H9 (cell line): ENCODE results near the gene LDB2. TPM values are rescaled to one million over a fixed set of nuclear protein-coding genes. Genes with fewer than 3 reads are reported as not detected.

Source experiments
- DNase-seq: peaks from one replicate; pipeline ENCODE4 v3.0.0-alpha.2; 2017
- H2AFZ ChIP-seq: one replicate; pipeline ENCODE4 v1.6.1; 2013; ENCODE audit warnings: mild to moderate bottlenecking, low read length, control low read depth, moderate library complexity
- H2AK5ac ChIP-seq: 2 replicates; pipeline ENCODE4 v1.6.1; 2013; ENCODE audit warnings: low read length, control low read depth, mixed read lengths; ENCODE audit not compliant: insufficient read length
- H2BK120ac ChIP-seq: one replicate; pipeline ENCODE4 v1.6.1; 2013; ENCODE audit warnings: low read depth, mild to moderate bottlenecking, low read length, control low read depth, inconsistent platforms; ENCODE audit not compliant: poor library complexity, severe bottlenecking
- H2BK12ac ChIP-seq: 2 replicates; pipeline ENCODE4 v1.6.1; 2013; ENCODE audit warnings: low read length, control low read depth, mixed read lengths, low read depth; ENCODE audit not compliant: insufficient read length
- H2BK15ac ChIP-seq: 2 replicates; pipeline ENCODE4 v1.6.1; 2013; ENCODE audit warnings: low read depth, low read length, control low read depth
- H2BK20ac ChIP-seq: one replicate; pipeline ENCODE4 v1.6.1; 2013; ENCODE audit warnings: low read depth, mild to moderate bottlenecking, low read length, control low read depth, inconsistent platforms; ENCODE audit not compliant: poor library complexity, severe bottlenecking
- H2BK5ac ChIP-seq: 2 replicates; pipeline ENCODE4 v1.6.1; 2013; ENCODE audit warnings: low read length, control low read depth, mixed read lengths; ENCODE audit not compliant: insufficient read length
- H3K14ac ChIP-seq: 2 replicates; pipeline ENCODE4 v1.6.1; 2013; ENCODE audit warnings: low read length, control low read depth; ENCODE audit not compliant: insufficient read depth
- H3K18ac ChIP-seq: 2 replicates; pipeline ENCODE4 v1.6.1; 2013; ENCODE audit warnings: low read depth, mild to moderate bottlenecking, mixed read lengths, low read length, control low read depth; ENCODE audit not compliant: insufficient read length
- H3K23ac ChIP-seq: 2 replicates; pipeline ENCODE4 v1.6.1; 2013; ENCODE audit warnings: low read length, control low read depth, mixed read lengths, low read depth; ENCODE audit not compliant: insufficient read length
- H3K23me2 ChIP-seq: 2 replicates; pipeline ENCODE4 v1.6.1; 2013; ENCODE audit warnings: low read depth, mild to moderate bottlenecking, mixed read lengths, low read length, control low read depth; ENCODE audit not compliant: insufficient read length, poor library complexity, severe bottlenecking
- H3K27ac ChIP-seq: 2 replicates; pipeline ENCODE4 v1.5.1; 2013; ENCODE audit warnings: low read length, control low read depth, mixed read lengths, low read depth; ENCODE audit not compliant: insufficient read length
- H3K27me3 ChIP-seq: 2 replicates; pipeline ENCODE4 v1.6.1; 2013; ENCODE audit warnings: low read length, control low read depth, inconsistent platforms; ENCODE audit not compliant: insufficient read depth
- H3K4ac ChIP-seq: 2 replicates; pipeline ENCODE4 v1.6.1; 2013; ENCODE audit warnings: low read depth, mild to moderate bottlenecking, control low read depth, inconsistent platforms, low read length, moderate library complexity
- H3K4me1 ChIP-seq: 2 replicates; pipeline ENCODE4 v1.6.1; 2013; ENCODE audit warnings: low read length, control low read depth, inconsistent platforms; ENCODE audit not compliant: insufficient read depth
- H3K4me2 ChIP-seq: 2 replicates; pipeline ENCODE4 v1.6.1; 2013; ENCODE audit warnings: low read length, control low read depth, mixed read lengths; ENCODE audit not compliant: insufficient read length, insufficient read depth
- H3K56ac ChIP-seq: 2 replicates; pipeline ENCODE4 v1.6.1; 2013; ENCODE audit warnings: low read depth, mild to moderate bottlenecking, mixed read lengths, low read length, control low read depth; ENCODE audit not compliant: insufficient read length
- H3K79me1 ChIP-seq: 2 replicates; pipeline ENCODE4 v1.6.1; 2013; ENCODE audit warnings: low read depth, mild to moderate bottlenecking, moderate library complexity, low read length, control low read depth, inconsistent platforms; ENCODE audit not compliant: insufficient read depth, poor library complexity, severe bottlenecking
- H3K79me2 ChIP-seq: 2 replicates; pipeline ENCODE4 v1.6.1; 2013; ENCODE audit warnings: low read length, control low read depth, inconsistent platforms; ENCODE audit not compliant: insufficient read depth
- H3K9ac ChIP-seq: 2 replicates; pipeline ENCODE4 v1.6.1; 2013; ENCODE audit warnings: low read length, control low read depth, mixed read lengths; ENCODE audit not compliant: insufficient read length; ENCODE audit errors: extremely low read depth
- H3K9me3 ChIP-seq: one replicate; pipeline ENCODE4 v1.6.1; 2013; ENCODE audit warnings: low read depth, low read length, inconsistent platforms; ENCODE audit not compliant: control insufficient read depth
- H3T11ph ChIP-seq: one replicate; pipeline ENCODE4 v1.6.1; 2013; ENCODE audit warnings: mild to moderate bottlenecking, low read length, control low read depth, inconsistent platforms
- H4K20me1 ChIP-seq: one replicate; pipeline ENCODE4 v1.6.1; 2013; ENCODE audit not compliant: control insufficient read depth, insufficient read length, insufficient read depth
- H4K5ac ChIP-seq: 2 replicates; pipeline ENCODE4 v1.6.1; 2013; ENCODE audit warnings: low read depth, mild to moderate bottlenecking, mixed read lengths, low read length, control low read depth; ENCODE audit not compliant: insufficient read length
- H4K8ac ChIP-seq: replicated peaks from 2 replicates; pipeline ENCODE4 v1.6.1; 2013; ENCODE audit warnings: low read length, control low read depth, mixed read lengths, low read depth; ENCODE audit not compliant: insufficient read length
- H4K91ac ChIP-seq: 2 replicates; pipeline ENCODE4 v1.6.1; 2013; ENCODE audit warnings: low read depth, mild to moderate bottlenecking, moderate library complexity, mixed read lengths, low read length, control low read depth; ENCODE audit not compliant: insufficient read length
- H3K27ac Mint-ChIP-seq, 3 experiments: 2 replicates in 2 of 3; 3 replicates in 1 of 3; pipeline ENCODE4 v1.8.0; 2020 to 2021; ENCODE audit warnings: mixed read lengths in 3 of 3, mild to moderate bottlenecking in 1 of 3, moderate library complexity in 1 of 3
- H3K27me3 Mint-ChIP-seq: 2 replicates; pipeline ENCODE4 v1.8.0; 2021; ENCODE audit warnings: low read depth, mild to moderate bottlenecking, moderate library complexity, mixed read lengths
- H3K36me3 Mint-ChIP-seq, 3 experiments: 2 replicates in 2 of 3; 3 replicates in 1 of 3; pipeline ENCODE4 v1.8.0; 2020 to 2021; ENCODE audit warnings: low read depth in 3 of 3, mixed read lengths in 3 of 3; ENCODE audit not compliant: insufficient read depth in 1 of 3
- H3K4me1 Mint-ChIP-seq, 2 experiments: 2 replicates each; pipeline ENCODE4 v1.8.0; 2020; ENCODE audit warnings: mixed read lengths in 2 of 2
- H3K4me3 Mint-ChIP-seq, 2 experiments: 2 replicates in 1 of 2; 3 replicates in 1 of 2; pipeline ENCODE4 v1.8.0; 2020 to 2021; ENCODE audit warnings: mild to moderate bottlenecking in 2 of 2, mixed read lengths in 2 of 2, moderate library complexity in 1 of 2
- H3K9me3 Mint-ChIP-seq, 2 experiments: 2 replicates in 1 of 2; 3 replicates in 1 of 2; pipeline ENCODE4 v1.8.0; 2020; ENCODE audit warnings: mild to moderate bottlenecking in 2 of 2, mixed read lengths in 2 of 2, moderate library complexity in 1 of 2
- whole genome bisulfite sequencing: extraction: QIAGEN DNeasy Blood & Tissue Kit; methylation state at CpG from one replicate; pipeline ENCODE4 v1.1.7; 2013; ENCODE audit warnings: missing lambda C conversion rate, low lambda C conversion rate, mixed read lengths; ENCODE audit not compliant: insufficient read length; ENCODE audit errors: extremely low coverage; 5-methylcytosine and 5-hydroxymethylcytosine counted together
- total RNA-seq: library from RNA; stranded (reverse); gene quantifications from 2 replicates; pipeline ENCODE4 v1.2.1, GENCODE V29; 2021
- TF ChIP-seq, protein P1 (sequence below): fragments of 200-600 bp; sonication (generic); conservative IDR thresholded peaks from 3 replicates; pipeline ENCODE4 v1.8.0; 2021; ENCODE audit warnings: antibody characterized with exemption, mild to moderate bottlenecking

LDB2 gene
- total RNA-seq, 1 experiment from 2014 or later = 22.5 TPM

- H2BK12ac ChIP-seq = no peak overlapping the region
- H3K4me3 Mint-ChIP-seq = no peak overlapping the region
- no peak for DNase-seq
Observed at GRCh38 chr4:16581117-16581516, 317.3 kb downstream of the LDB2 start.

More at GRCh38 chr4:16581117-16581516, 317.3 kb downstream of the LDB2 start:
- Histone ChIP-seq H3K79me1 (no peaks in the 10 kb centered on the region), H3K27ac (no peak overlapping the region), H2AK5ac (no peak overlapping the region), H3K14ac (no peak overlapping the region), H3T11ph (no peak overlapping the region), H3K4ac (no peak overlapping the region), H3K23me2 (no peaks in the 10 kb centered on the region), H4K8ac (no peak overlapping the region), H4K5ac (no peak overlapping the region), H3K9ac (no peak overlapping the region), H2BK5ac (no peak overlapping the region), H2BK120ac (no peak overlapping the region), H3K4me1 (no peaks in the 10 kb centered on the region), H3K79me2 (no peaks in the 10 kb centered on the region), H4K91ac (no peak overlapping the region), H3K23ac (no peak overlapping the region), H4K20me1 (no peaks in the 10 kb centered on the region), H2AFZ (no peak overlapping the region), H3K4me2 (no peak overlapping the region), H3K9me3 (no peaks in the 10 kb centered on the region), H2BK15ac (no peak overlapping the region), H3K18ac (no peak overlapping the region), H2BK20ac (no peak overlapping the region), H3K56ac (no peak overlapping the region), H3K27me3 (no peaks in the 10 kb centered on the region)
- peaks cover 3 to 14% (median 7%) of the 10 kb centered on the region in 3 experiments; a peak in 3 of 7 replicates for H3K36me3 Mint-ChIP-seq
- no peak overlapping the region for H3K27ac Mint-ChIP-seq
- WGBS = no CpG with 5 or more reads among the region's 3 CpGs
- no peaks in the 10 kb centered on the region for H3K9me3 Mint-ChIP-seq
- H3K27me3 Mint-ChIP-seq = no peaks in the 10 kb centered on the region
- H3K4me1 Mint-ChIP-seq = 0 out of 4 replicates have a peak, but pooled peaks cover 0 to 5% of the 10 kb centered on the region in 2 experiments
- TF ChIP-seq, protein P1, sequence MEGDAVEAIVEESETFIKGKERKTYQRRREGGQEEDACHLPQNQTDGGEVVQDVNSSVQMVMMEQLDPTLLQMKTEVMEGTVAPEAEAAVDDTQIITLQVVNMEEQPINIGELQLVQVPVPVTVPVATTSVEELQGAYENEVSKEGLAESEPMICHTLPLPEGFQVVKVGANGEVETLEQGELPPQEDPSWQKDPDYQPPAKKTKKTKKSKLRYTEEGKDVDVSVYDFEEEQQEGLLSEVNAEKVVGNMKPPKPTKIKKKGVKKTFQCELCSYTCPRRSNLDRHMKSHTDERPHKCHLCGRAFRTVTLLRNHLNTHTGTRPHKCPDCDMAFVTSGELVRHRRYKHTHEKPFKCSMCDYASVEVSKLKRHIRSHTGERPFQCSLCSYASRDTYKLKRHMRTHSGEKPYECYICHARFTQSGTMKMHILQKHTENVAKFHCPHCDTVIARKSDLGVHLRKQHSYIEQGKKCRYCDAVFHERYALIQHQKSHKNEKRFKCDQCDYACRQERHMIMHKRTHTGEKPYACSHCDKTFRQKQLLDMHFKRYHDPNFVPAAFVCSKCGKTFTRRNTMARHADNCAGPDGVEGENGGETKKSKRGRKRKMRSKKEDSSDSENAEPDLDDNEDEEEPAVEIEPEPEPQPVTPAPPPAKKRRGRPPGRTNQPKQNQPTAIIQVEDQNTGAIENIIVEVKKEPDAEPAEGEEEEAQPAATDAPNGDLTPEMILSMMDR = no peak
